ENCODE measurements around the gene COPA.

COPA gene

GRCh38 chr1:160261893-160262794, 80.9 kb downstream of the COPA start, which contains the start of gene DCAF8:
DCAF8 (minus strand) TSS chr1:160262549; CDS start chr1:160244008, 18,541 bp downstream.
- DNase-seq, result peak; percentile 98

GRCh38 chr1:160261556-160261892, 81.5 kb downstream of the COPA start:
- peak; percentile 14 for DNase-seq

GRCh38 chr1:160260406-160261382, 82.4 kb downstream of the COPA start:
- no peak for DNase-seq

GRCh38 chr1:160258177-160258798, 84.8 kb downstream of the COPA start:
- no peak for DNase-seq

- DNase-seq, result no peak
Measured at GRCh38 chr1:160257411-160258015, 85.5 kb downstream of the COPA start.

GRCh38 chr1:160256396-160257046, 86.5 kb downstream of the COPA start:
- DNase-seq, result no peak

- no peak for DNase-seq
Measured at GRCh38 chr1:160255781-160256300, 87.2 kb downstream of the COPA start.

GRCh38 chr1:160251687-160252526, 91.1 kb downstream of the COPA start:
- peak; percentile 24 for DNase-seq

GRCh38 chr1:160251011-160251410, 92.0 kb downstream of the COPA start:
- DNase-seq, result no peak

GRCh38 chr1:160247053-160247452, 96.0 kb downstream of the COPA start:
- no peak for DNase-seq

- no peak for DNase-seq
Measured at GRCh38 chr1:160245434-160245833, 97.6 kb downstream of the COPA start.

- DNase-seq, result no peak
Measured at GRCh38 chr1:160244209-160244608, 98.8 kb downstream of the COPA start.

GRCh38 chr1:160243767-160244166, 99.3 kb downstream of the COPA start:
- DNase-seq, result no peak

- no peak for DNase-seq
Measured at GRCh38 chr1:160239582-160240299, 103.3 kb downstream of the COPA start.

All from NCI-H1048 (cell line).